Fibroblast of lung (primary cell): ENCODE data around the gene TMEM184B. TPM values are rescaled to one million over a fixed set of nuclear protein-coding genes. Genes with fewer than 3 reads are reported as not detected.

Experiments
- DNase-seq, 2 donors: peaks; one replicate each; pipeline versions ENCODE4 v3.0.0 to v3.0.0-alpha.2; 2010; ENCODE audit warnings: low read depth in 2 of 2
- H2AFZ ChIP-seq: 2 replicates; pipeline ENCODE4 v1.5.1; 2012; ENCODE audit warnings: low read length, control low read depth, inconsistent platforms
- H3K27ac ChIP-seq: 2 replicates; pipeline ENCODE4 v1.5.1; 2011; ENCODE audit warnings: low read length, control low read depth; ENCODE audit not compliant: insufficient read depth
- H3K27me3 ChIP-seq: 2 replicates; pipeline ENCODE4 v1.5.1; 2011; ENCODE audit warnings: mild to moderate bottlenecking, low read length; ENCODE audit not compliant: control insufficient read depth, insufficient read depth
- H3K36me3 ChIP-seq: 2 replicates; pipeline ENCODE4 v1.5.1; 2011; ENCODE audit warnings: low read length; ENCODE audit not compliant: control insufficient read depth, insufficient read depth
- H3K4me1 ChIP-seq: 2 replicates; pipeline ENCODE4 v1.5.1; 2011; ENCODE audit warnings: low read length; ENCODE audit not compliant: control insufficient read depth, insufficient read depth; ENCODE audit errors: extremely low read depth
- H3K4me2 ChIP-seq: 2 replicates; pipeline ENCODE4 v1.5.1; 2011; ENCODE audit warnings: low read length, control low read depth; ENCODE audit not compliant: insufficient read depth; ENCODE audit errors: extremely low read depth
- H3K4me3 ChIP-seq, 4 experiments: fragments of 200-600 bp in 1 of 4; sonication (generic) in 1 of 4; replicated peaks in 1 of 4; 2 replicates each; pipeline ENCODE4 v1.5.1; 2011 to 2016; ENCODE audit warnings: low read length in 4 of 4, low read depth in 3 of 4, mild to moderate bottlenecking in 3 of 4, control low read depth in 2 of 4, inconsistent platforms in 1 of 4, mixed read lengths in 1 of 4; ENCODE audit not compliant: insufficient read depth in 1 of 4; ENCODE audit errors: control extremely low read depth in 1 of 4
- H3K79me2 ChIP-seq: 2 replicates; pipeline ENCODE4 v1.5.1; 2012; ENCODE audit warnings: mild to moderate bottlenecking, low read length, inconsistent platforms; ENCODE audit not compliant: control insufficient read depth, insufficient read depth
- H3K9ac ChIP-seq: 2 replicates; pipeline ENCODE4 v1.5.1; 2011; ENCODE audit warnings: mild to moderate bottlenecking, low read length, control low read depth; ENCODE audit not compliant: insufficient read depth
- H3K9me3 ChIP-seq: 2 replicates; pipeline ENCODE4 v1.5.1; 2012; ENCODE audit warnings: low read depth, low read length; ENCODE audit not compliant: control insufficient read depth, insufficient read depth
- H4K20me1 ChIP-seq: 2 replicates; pipeline ENCODE4 v1.5.1; 2011; ENCODE audit warnings: low read length; ENCODE audit not compliant: control insufficient read depth, insufficient read depth; ENCODE audit errors: extremely low read depth
- EZH2 ChIP-seq: IDR thresholded peaks from 2 replicates; pipeline ENCODE4 v1.5.1; 2012; ENCODE audit warnings: low read length, control low read depth, mild to moderate bottlenecking; ENCODE audit errors: missing control alignments
- polyA plus RNA-seq, 2 donors: library from polyadenylated mRNA; depleted of rRNA in 1 of 2; stranded (reverse) in 1 of 2; unstranded in 1 of 2; fragments of >200 nt; gene quantifications; 2 replicates each; pipeline ENCODE4 v1.2.1, GENCODE V29; 2011 to 2012; ENCODE audit warnings: missing spikeins in 1 of 2
- total RNA-seq: library from RNA; depleted of rRNA; stranded (reverse); fragments of >200 nt; gene quantifications from 2 replicates; pipeline ENCODE4 v1.2.1, GENCODE V29; 2014
- TF ChIP-seq, protein P1 (sequence below), 2 donors: IDR thresholded peaks in 1 of 2; conservative IDR thresholded peaks in 1 of 2; 1 replicate in 1 of 2; 2 replicates in 1 of 2; pipeline ENCODE4 v1.5.1; 2011 to 2012; ENCODE audit warnings: low read length in 2 of 2, control low read depth in 1 of 2, inconsistent platforms in 1 of 2, low read depth in 1 of 2, mild to moderate bottlenecking in 1 of 2

TMEM184B gene
- total and polyA plus RNA-seq, 2 donors (not counting 1 experiment from before 2014, with no cell fraction given), result 28.2 to 37.2 TPM

DNA sequence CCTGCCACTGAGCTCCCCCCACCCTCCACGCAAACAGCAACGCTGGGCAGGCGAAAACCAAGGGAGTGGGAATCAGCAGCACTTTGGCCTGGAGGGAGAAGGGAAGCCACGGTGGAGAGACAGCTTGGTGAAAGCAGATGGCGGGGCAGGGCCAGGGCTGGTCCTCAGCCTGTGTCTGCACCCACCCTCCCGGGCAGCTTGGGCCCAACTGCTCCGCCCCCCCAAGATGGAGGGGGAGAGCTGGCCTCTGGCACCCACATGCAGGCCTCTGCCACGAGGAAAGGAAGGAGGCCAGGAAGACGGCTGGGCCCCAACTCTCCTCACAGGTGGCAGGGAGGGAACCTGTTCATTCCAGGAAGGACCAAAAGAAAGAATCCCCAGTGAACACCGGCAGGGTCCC is 53.2 kb downstream of the TMEM184B start:
- no peaks in the 10 kb centered on the region for H3K27me3 ChIP-seq
- no peak overlapping the region for H3K9ac ChIP-seq
- H3K9me3 ChIP-seq, result no peaks in the 10 kb centered on the region
- H2AFZ ChIP-seq, result no peak overlapping the region
- H3K4me1 ChIP-seq, result peaks cover 17% of the 10 kb centered on the region
- H3K79me2 ChIP-seq, result no peaks in the 10 kb centered on the region
- no peak overlapping the region for H3K4me2 ChIP-seq
- H3K4me3 ChIP-seq, result no peak overlapping the region
- no peak for DNase-seq
- TF ChIP-seq EZH2, result no peak
- TF ChIP-seq, protein P1, sequence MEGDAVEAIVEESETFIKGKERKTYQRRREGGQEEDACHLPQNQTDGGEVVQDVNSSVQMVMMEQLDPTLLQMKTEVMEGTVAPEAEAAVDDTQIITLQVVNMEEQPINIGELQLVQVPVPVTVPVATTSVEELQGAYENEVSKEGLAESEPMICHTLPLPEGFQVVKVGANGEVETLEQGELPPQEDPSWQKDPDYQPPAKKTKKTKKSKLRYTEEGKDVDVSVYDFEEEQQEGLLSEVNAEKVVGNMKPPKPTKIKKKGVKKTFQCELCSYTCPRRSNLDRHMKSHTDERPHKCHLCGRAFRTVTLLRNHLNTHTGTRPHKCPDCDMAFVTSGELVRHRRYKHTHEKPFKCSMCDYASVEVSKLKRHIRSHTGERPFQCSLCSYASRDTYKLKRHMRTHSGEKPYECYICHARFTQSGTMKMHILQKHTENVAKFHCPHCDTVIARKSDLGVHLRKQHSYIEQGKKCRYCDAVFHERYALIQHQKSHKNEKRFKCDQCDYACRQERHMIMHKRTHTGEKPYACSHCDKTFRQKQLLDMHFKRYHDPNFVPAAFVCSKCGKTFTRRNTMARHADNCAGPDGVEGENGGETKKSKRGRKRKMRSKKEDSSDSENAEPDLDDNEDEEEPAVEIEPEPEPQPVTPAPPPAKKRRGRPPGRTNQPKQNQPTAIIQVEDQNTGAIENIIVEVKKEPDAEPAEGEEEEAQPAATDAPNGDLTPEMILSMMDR (conservative IDR thresholded peaks at IDR 0.05 in 1 of 2, IDR thresholded peaks at IDR 0.05 in 1 of 2; ENCODE audit: low read depth in 1 of 2, low read length in 2 of 2), result no peak
- no peaks in the 10 kb centered on the region for H4K20me1 ChIP-seq
- peak overlapping the region; percentile 90 for H3K27ac ChIP-seq
- peaks cover 18% of the 10 kb centered on the region for H3K36me3 ChIP-seq

DNA sequence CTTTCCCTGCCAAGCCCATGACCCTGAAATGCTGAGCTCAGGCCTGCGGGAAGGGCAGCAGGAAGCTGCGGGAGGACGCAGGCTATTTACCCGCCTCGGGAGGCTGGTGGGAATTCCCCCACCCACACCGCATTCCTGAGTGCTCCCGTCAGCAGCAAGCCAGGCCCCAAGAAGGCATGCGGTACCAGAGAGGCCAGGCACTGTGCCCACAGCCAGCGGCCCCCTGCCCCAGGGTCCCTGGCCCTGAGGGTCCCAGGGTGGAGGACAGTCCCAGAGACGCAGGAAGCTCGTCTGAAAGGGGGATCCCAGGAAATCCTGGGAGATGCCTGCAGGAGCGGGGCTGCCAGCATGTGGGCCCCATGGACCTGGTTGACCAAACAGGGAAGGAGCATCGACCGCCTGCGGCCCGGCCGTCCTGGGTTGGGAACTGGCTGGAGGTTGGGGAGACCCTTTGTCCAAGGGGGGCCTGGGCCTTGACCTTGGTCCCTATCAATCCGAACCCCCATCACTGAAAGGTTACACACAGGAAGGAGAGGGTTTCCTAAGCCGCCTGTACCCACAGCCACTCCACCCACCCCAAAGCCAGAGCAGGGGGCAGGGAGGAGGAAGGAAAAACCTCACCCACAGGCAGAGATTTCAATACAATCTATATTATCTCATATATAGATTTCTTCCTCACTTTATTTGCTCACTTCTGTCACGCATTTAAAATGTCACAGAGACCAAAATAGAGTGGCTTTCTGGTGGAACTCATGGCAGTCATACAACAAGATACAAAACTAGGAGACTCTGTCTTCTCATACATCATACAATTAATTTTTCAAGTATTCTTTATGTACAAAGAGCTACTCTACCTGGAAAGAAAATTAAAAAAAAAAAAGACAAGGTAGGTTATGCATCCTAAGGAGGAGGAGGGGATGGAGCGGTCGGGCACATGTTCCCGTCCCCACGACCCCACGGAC is 53.9 kb downstream of the TMEM184B start:
- DNase-seq, result peak; percentile 83 to 98
- no peaks in the 10 kb centered on the region for H4K20me1 ChIP-seq
- peak overlapping the region; percentile 90 for H3K27ac ChIP-seq
- no peak overlapping the region for H2AFZ ChIP-seq
- no peak overlapping the region for H3K4me2 ChIP-seq
- H3K36me3 ChIP-seq, result peaks cover 20% of the 10 kb centered on the region
- H3K9ac ChIP-seq, result peak overlapping the region; percentile 51
- H3K9me3 ChIP-seq, result no peaks in the 10 kb centered on the region
- no peak for TF ChIP-seq EZH2
- TF ChIP-seq, protein P1 (conservative IDR thresholded peaks at IDR 0.05 in 1 of 2, IDR thresholded peaks at IDR 0.05 in 1 of 2; ENCODE audit: low read depth in 1 of 2, low read length in 2 of 2), result no peak
- peaks cover 17% of the 10 kb centered on the region for H3K4me1 ChIP-seq
- H3K27me3 ChIP-seq, result no peaks in the 10 kb centered on the region
- H3K4me3 ChIP-seq, result no peak overlapping the region
- no peaks in the 10 kb centered on the region for H3K79me2 ChIP-seq

DNA sequence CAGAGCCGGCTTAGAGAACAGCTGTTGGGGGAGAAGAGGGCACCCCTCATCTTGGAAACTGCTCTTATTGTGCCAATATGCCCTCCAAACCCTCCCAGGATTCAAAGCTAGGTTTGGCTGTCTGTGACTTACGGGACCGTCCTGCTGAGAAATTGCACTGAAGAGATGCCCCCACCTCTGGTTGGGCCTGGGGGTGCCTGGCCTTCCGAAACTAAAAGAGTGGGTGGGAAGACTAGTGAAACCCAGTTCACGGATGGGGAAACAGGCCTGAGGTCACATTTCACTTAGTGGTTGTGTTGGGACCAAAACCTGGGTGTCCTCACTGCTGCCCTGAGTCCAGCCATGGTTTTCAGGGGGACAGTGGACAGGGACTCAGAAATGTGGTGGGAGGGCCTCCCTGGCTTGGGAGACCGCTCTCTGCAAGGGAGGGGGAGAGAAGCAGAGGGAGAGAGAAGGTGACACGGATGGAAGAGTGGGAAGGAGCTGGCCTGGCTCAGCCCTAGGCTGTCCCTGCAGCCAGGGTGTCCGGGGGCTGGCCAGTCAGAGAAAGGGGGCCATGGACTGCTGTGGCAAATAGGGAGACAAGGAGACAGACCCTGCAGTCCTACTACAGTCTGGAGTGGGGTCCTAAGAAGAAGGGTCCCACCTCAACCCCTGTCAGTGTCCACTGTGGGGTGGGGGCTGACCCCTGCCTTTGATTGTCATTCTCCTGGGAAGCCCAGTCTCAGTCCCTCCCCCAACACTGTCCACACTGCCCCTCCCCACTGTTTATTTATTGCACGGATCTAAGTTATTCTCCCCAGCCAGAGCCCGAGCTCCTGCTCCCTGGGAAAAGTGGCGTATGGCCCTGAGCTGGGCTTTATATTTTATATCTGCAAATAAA is 57.4 kb downstream of the TMEM184B start:
- no peak overlapping the region for H3K27ac ChIP-seq
- peaks cover 19% of the 10 kb centered on the region for H3K79me2 ChIP-seq
- H3K4me2 ChIP-seq, result no peak overlapping the region
- no peaks in the 10 kb centered on the region for H3K9me3 ChIP-seq
- no peaks in the 10 kb centered on the region for H3K27me3 ChIP-seq
- H3K4me3 ChIP-seq, result no peak overlapping the region
- peaks cover 9% of the 10 kb centered on the region for H3K36me3 ChIP-seq
- no peak overlapping the region for H3K9ac ChIP-seq
- H3K4me1 ChIP-seq, result peaks cover 17% of the 10 kb centered on the region
- no peaks in the 10 kb centered on the region for H4K20me1 ChIP-seq
- H2AFZ ChIP-seq, result no peak overlapping the region
- no peak for DNase-seq
- TF ChIP-seq, protein P1 (conservative IDR thresholded peaks at IDR 0.05 in 1 of 2, IDR thresholded peaks at IDR 0.05 in 1 of 2; ENCODE audit: low read depth in 1 of 2, low read length in 2 of 2), result no peak
- TF ChIP-seq EZH2, result no peak
